LNCAP (cell line): Measurements from ENCODE around the gene MRPS27.

Experiments
- CTCF ChIP-seq: fragments of 450-650 bp; IDR thresholded peaks from 2 replicates; pipeline ENCODE4 v1.5.1; 2017; ENCODE audit warnings: mild to moderate bottlenecking

The MRPS27 gene

GRCh38 chr5:72276219-72276752 lies 43.8 kb downstream of the MRPS27 start:
- no peak for TF ChIP-seq CTCF

DNA sequence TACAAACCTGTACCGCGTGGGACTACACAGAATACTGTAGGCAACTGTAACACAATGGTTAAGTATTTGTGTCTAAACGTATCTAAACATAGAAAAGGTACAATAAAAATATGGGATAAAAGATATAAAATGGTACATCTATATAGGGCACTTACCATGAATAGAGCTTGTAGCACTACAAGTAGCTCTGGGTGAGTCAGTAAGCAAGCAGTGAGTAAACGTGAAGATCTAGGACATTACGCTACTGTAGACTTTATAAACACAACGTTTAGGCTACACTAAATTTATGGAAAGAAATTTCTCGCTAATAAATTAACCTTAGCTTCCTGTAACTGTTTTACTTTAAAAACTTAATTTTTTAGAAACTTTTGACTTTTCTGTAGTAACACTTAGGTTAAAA lies 46.5 kb downstream of the MRPS27 start:
- TF ChIP-seq CTCF, result no peak

DNA sequence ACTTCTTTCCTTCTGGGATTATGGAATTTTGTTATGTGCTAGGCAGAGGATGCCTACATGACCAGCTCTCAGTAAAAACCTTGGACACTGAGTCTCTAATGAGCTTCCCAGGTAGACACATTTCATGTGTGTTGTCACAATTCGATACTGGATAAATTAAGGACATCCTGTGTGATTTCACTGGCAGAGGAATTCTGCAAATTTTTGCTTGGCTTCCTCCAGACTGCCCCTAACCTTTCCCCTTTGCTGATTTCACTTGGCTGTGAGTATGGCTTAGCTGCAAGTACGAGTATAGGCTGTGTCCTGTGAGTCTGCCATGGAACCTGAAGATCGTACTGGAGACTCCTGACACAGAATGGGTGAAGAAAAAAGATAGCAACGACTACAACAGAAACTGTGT lies 47.6 kb downstream of the MRPS27 start:
- TF ChIP-seq CTCF, result no peak

- TF ChIP-seq CTCF, result no peak
These were observed 48.3 kb downstream of the MRPS27 start for GRCh38 chr5:72271702-72272101.

DNA sequence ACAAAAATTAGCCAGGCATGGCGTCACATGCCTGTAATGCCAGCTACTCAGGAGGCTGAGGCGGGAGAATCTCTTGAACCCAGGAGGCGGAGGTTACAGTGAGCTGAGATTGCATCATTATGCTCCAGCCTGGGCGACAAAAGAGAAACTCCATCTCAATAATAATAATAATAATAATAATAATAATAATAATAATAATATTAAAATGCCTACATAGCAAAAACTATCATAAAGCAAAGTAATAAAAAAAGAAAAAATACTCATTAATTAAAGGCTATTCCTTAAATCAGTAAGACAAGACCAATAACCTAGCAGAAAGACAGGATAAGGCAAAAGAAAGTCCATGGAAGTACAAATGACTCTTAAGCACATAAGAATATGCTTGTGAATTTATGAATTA lies 50.0 kb downstream of the MRPS27 start:
- TF ChIP-seq CTCF, result no peak

- no peak for TF ChIP-seq CTCF
These were observed 50.6 kb downstream of the MRPS27 start for GRCh38 chr5:72269411-72269780.

DNA sequence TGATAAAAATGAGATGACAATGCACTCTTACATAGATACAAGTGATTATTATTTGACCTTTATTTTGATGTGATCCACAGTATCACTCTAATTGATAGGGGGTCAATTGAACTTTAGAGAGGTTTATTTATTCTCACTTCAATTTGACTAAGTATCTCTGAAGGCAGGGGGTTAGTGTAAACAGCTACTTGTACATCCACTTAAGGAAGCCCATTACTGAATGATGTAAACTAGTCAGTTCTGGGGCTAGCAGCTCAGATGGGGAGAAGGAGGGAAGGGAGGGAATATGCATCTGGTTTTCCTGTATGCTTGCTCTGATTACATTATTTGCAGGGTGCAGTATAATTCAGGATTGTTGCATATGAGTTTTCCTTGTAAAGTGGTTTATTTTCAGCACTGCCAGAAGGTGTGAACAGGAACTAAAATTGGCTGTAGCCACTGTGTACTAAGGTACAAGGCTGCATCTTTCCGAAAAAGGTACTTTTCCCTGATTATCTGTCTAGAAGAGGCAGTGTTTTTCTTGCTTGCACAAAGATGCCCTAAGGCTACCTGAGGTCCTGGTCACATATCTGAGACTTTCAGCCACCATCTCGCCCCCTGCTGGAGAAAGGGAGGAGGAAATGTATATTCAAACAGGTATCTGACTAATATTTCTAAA lies 51.2 kb downstream of the MRPS27 start:
- peak; percentile 71 for TF ChIP-seq CTCF

DNA sequence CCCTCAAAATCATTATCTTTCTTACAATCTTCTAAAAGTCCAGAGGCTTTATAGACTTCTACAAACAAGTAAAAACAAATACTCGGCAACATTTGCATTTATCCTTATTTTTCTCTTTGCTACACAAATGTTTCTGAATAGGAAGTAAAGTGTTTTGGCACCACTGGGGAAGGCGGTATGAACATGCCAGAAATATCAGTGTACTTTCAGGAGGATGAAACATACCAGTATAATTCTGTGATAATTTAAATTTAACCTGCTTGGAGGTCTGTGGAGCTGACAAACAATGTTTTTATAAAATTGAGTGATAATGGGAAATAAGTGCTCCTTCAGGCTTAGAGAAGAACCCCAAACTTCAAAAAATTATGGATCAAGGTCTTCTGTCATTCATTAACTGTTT lies 51.8 kb downstream of the MRPS27 start:
- TF ChIP-seq CTCF, result no peak
